ENCODE data around the gene PRKCH.

Gene PRKCH

GRCh38 chr14:61479746-61480502 lies 158.5 kb downstream of the PRKCH start:
- DNase-seq (ENCODE audit: low read depth), result no peak
- H3K4me3 ChIP-seq (ENCODE audit: low read depth, low read length), result no peak overlapping the region
- no peak for TF ChIP-seq CTCF (IDR thresholded peaks at IDR 0.05; ENCODE audit: low read depth, low read length, missing control alignments)

- no peak for DNase-seq (ENCODE audit: low read depth)
- TF ChIP-seq CTCF (IDR thresholded peaks at IDR 0.05; ENCODE audit: low read depth, low read length, missing control alignments), result no peak
- H3K4me3 ChIP-seq (ENCODE audit: low read depth, low read length), result no peak overlapping the region
Measured at GRCh38 chr14:61480704-61481285, 159.4 kb downstream of the PRKCH start.

- DNase-seq (ENCODE audit: low read depth), result no peak
- no peak overlapping the region for H3K4me3 ChIP-seq (ENCODE audit: low read depth, low read length)
- no peak for TF ChIP-seq CTCF (IDR thresholded peaks at IDR 0.05; ENCODE audit: low read depth, low read length, missing control alignments)
Measured at GRCh38 chr14:61481701-61482100, 160.3 kb downstream of the PRKCH start.

GRCh38 chr14:61482348-61483206 lies 161.2 kb downstream of the PRKCH start:
- TF ChIP-seq CTCF (IDR thresholded peaks at IDR 0.05; ENCODE audit: low read depth, low read length, missing control alignments), result no peak
- DNase-seq (ENCODE audit: low read depth), result no peak
- H3K4me3 ChIP-seq (ENCODE audit: low read depth, low read length), result no peak overlapping the region

- no peak for DNase-seq (ENCODE audit: low read depth)
- no peak overlapping the region for H3K4me3 ChIP-seq (ENCODE audit: low read depth, low read length)
- no peak for TF ChIP-seq CTCF (IDR thresholded peaks at IDR 0.05; ENCODE audit: low read depth, low read length, missing control alignments)
Measured at GRCh38 chr14:61483476-61483875, 162.1 kb downstream of the PRKCH start.

GRCh38 chr14:61484031-61484430 lies 162.7 kb downstream of the PRKCH start:
- TF ChIP-seq CTCF (IDR thresholded peaks at IDR 0.05; ENCODE audit: low read depth, low read length, missing control alignments), result no peak
- no peak overlapping the region for H3K4me3 ChIP-seq (ENCODE audit: low read depth, low read length)
- DNase-seq (ENCODE audit: low read depth), result no peak
